ENCODE data around the gene ZNF232.

DNA sequence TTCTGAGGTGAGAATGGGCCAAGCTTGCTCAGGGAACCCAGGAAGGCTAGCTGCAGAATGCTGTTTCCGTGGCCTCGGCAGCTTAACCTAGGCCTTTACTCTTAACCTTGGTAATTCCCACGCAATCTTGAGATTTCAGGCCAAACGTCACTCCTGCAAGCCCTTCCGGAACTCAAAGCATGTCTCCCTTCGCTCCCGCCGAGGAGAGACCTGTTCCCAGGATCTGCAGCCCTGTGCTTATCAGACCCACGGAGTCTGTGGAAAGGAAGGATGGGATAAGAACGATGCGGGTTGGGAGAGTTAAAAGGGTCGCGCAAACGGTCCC lies 33.9 kb downstream of the ZNF232 start:
- TF ChIP-seq, protein P1, sequence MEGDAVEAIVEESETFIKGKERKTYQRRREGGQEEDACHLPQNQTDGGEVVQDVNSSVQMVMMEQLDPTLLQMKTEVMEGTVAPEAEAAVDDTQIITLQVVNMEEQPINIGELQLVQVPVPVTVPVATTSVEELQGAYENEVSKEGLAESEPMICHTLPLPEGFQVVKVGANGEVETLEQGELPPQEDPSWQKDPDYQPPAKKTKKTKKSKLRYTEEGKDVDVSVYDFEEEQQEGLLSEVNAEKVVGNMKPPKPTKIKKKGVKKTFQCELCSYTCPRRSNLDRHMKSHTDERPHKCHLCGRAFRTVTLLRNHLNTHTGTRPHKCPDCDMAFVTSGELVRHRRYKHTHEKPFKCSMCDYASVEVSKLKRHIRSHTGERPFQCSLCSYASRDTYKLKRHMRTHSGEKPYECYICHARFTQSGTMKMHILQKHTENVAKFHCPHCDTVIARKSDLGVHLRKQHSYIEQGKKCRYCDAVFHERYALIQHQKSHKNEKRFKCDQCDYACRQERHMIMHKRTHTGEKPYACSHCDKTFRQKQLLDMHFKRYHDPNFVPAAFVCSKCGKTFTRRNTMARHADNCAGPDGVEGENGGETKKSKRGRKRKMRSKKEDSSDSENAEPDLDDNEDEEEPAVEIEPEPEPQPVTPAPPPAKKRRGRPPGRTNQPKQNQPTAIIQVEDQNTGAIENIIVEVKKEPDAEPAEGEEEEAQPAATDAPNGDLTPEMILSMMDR (IDR thresholded peaks at IDR 0.05) = no peak
- no peak for TF ChIP-seq EZH2phosphoT487 (IDR thresholded peaks at IDR 0.05; ENCODE audit: borderline replicate concordance, low read depth)
- TF ChIP-seq, protein P2, sequence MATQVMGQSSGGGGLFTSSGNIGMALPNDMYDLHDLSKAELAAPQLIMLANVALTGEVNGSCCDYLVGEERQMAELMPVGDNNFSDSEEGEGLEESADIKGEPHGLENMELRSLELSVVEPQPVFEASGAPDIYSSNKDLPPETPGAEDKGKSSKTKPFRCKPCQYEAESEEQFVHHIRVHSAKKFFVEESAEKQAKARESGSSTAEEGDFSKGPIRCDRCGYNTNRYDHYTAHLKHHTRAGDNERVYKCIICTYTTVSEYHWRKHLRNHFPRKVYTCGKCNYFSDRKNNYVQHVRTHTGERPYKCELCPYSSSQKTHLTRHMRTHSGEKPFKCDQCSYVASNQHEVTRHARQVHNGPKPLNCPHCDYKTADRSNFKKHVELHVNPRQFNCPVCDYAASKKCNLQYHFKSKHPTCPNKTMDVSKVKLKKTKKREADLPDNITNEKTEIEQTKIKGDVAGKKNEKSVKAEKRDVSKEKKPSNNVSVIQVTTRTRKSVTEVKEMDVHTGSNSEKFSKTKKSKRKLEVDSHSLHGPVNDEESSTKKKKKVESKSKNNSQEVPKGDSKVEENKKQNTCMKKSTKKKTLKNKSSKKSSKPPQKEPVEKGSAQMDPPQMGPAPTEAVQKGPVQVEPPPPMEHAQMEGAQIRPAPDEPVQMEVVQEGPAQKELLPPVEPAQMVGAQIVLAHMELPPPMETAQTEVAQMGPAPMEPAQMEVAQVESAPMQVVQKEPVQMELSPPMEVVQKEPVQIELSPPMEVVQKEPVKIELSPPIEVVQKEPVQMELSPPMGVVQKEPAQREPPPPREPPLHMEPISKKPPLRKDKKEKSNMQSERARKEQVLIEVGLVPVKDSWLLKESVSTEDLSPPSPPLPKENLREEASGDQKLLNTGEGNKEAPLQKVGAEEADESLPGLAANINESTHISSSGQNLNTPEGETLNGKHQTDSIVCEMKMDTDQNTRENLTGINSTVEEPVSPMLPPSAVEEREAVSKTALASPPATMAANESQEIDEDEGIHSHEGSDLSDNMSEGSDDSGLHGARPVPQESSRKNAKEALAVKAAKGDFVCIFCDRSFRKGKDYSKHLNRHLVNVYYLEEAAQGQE (IDR thresholded peaks at IDR 0.05; ENCODE audit: low read depth, low read length) = no peak
- TF ChIP-seq, protein P3, sequence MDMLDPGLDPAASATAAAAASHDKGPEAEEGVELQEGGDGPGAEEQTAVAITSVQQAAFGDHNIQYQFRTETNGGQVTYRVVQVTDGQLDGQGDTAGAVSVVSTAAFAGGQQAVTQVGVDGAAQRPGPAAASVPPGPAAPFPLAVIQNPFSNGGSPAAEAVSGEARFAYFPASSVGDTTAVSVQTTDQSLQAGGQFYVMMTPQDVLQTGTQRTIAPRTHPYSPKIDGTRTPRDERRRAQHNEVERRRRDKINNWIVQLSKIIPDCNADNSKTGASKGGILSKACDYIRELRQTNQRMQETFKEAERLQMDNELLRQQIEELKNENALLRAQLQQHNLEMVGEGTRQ (IDR thresholded peaks at IDR 0.05; ENCODE audit: borderline replicate concordance, low read depth, low read length) = no peak
- no peak for TF ChIP-seq EP300 (IDR thresholded peaks at IDR 0.05; ENCODE audit: borderline replicate concordance in 1 of 2, low read depth in 1 of 2, low read length in 1 of 2)
